Stimulated activated CD4-positive, alpha-beta T cell treated with anti-CD3 and anti-CD28 coated beads, Interleukin-12 subunit alpha, Interleukin-12 subunit beta, amount 100 ng/mL, for 24 hours (primary cell): ENCODE measurements around the gene OLFML1.

ENCODE experiments used
- DNase-seq, 2 experiments: peaks; one replicate each; pipeline ENCODE4 v3.0.0-alpha.2; 2020; ENCODE audit warnings: low read depth in 2 of 2

Gene OLFML1

GRCh38 chr11:7485186-7486097 lies at the start of gene OLFML1:
Gene OLFML1, plus strand, starts transcription at chr11:7485506. Its CDS starts 370 bp downstream, at chr11:7485876.
- DNase-seq, result no peak

GRCh38 chr11:7436146-7436545 lies 49.2 kb upstream of the OLFML1 start:
- no peak for DNase-seq

GRCh38 chr11:7436657-7437056 lies 48.6 kb upstream of the OLFML1 start:
- no peak for DNase-seq

GRCh38 chr11:7437696-7438095 lies 47.6 kb upstream of the OLFML1 start:
- no peak for DNase-seq

GRCh38 chr11:7439746-7440320 lies 45.5 kb upstream of the OLFML1 start:
- no peak for DNase-seq

- DNase-seq, result peak; percentile 37 to 75
These were observed 42.6 kb upstream of the OLFML1 start for GRCh38 chr11:7442588-7443215.

- DNase-seq, result no peak
These were observed 41.0 kb upstream of the OLFML1 start for GRCh38 chr11:7444091-7444981.

GRCh38 chr11:7445564-7445963 lies 39.7 kb upstream of the OLFML1 start:
- DNase-seq, result no peak

- no peak for DNase-seq
These were observed 37.1 kb upstream of the OLFML1 start for GRCh38 chr11:7448201-7448600.

GRCh38 chr11:7449211-7449840 lies 36.0 kb upstream of the OLFML1 start:
- no peak for DNase-seq

GRCh38 chr11:7449841-7450214 lies 35.5 kb upstream of the OLFML1 start:
- DNase-seq, result no peak

- no peak for DNase-seq
These were observed 34.5 kb upstream of the OLFML1 start for GRCh38 chr11:7450836-7451235.

- no peak for DNase-seq
These were observed 33.8 kb upstream of the OLFML1 start for GRCh38 chr11:7451520-7451919.

GRCh38 chr11:7451952-7452494 lies 33.3 kb upstream of the OLFML1 start:
- no peak for DNase-seq

- no peak for DNase-seq
These were observed 30.5 kb upstream of the OLFML1 start for GRCh38 chr11:7454854-7455253.

GRCh38 chr11:7457211-7457610 lies 28.1 kb upstream of the OLFML1 start:
- no peak for DNase-seq

- DNase-seq, result no peak
These were observed 22.6 kb upstream of the OLFML1 start for GRCh38 chr11:7462706-7463105.

GRCh38 chr11:7467652-7468051 lies 17.7 kb upstream of the OLFML1 start:
- no peak for DNase-seq

GRCh38 chr11:7469351-7469865 lies 15.9 kb upstream of the OLFML1 start:
- DNase-seq, result no peak

GRCh38 chr11:7471071-7471470 lies 14.2 kb upstream of the OLFML1 start:
- no peak for DNase-seq

- no peak for DNase-seq
These were observed 11.6 kb upstream of the OLFML1 start for GRCh38 chr11:7473717-7474116.
